HG03108 (cell line): ENCODE measurements around the gene TAX1BP1.
"Not testable (repeated sequence)": the region's sequence is repeated elsewhere in the genome, so short reads cannot be mapped to it uniquely, and the experiment has no call there.

Experiments
- ATAC-seq: cut with Tn5 transposase; IDR thresholded peaks from one replicate; pipeline ENCODE4 v1.9.1; 2021; ENCODE audit warnings: moderate library complexity; ENCODE audit not compliant: unreplicated experiment

The TAX1BP1 gene

GRCh38 chr7:27737616-27738015, 2.3 kb upstream of the TAX1BP1 start:
- no peak for ATAC-seq

GRCh38 chr7:27739301-27739908, 557 bp upstream of the TAX1BP1 start:
- ATAC-seq, result peak; percentile 27

DNA sequence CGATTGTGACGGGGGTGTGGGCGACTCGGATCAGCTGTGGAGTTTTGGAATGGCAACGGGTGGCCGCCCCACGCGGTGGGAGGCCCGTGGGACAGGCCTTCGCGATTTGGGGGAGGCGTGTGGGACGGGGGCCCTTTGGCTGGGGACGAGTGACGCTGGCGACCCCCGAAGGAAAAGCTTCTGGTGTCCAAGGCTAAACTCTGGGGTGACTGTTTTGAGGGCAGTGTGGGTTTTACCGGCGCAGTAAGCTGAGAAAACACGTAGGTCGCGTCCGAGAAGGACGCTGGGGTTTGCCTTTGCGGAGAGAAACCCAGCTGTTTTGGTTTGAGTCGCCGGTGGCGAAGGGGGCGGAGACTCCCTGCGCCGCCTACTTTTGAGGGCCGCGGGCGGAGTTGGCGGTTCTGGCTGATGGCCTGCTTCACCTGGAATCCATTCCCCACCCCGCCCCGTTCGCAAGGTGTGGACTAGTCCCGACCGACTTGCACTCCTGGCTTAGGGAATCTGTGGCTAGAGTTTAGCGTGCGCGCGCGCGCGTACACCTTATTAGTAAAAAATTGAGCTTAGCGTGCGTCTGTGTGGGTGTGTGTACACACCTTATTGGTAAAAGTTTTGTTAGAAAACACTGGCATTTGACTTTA, 606 bp downstream of the TAX1BP1 start:
- peak; percentile 68 for ATAC-seq

DNA sequence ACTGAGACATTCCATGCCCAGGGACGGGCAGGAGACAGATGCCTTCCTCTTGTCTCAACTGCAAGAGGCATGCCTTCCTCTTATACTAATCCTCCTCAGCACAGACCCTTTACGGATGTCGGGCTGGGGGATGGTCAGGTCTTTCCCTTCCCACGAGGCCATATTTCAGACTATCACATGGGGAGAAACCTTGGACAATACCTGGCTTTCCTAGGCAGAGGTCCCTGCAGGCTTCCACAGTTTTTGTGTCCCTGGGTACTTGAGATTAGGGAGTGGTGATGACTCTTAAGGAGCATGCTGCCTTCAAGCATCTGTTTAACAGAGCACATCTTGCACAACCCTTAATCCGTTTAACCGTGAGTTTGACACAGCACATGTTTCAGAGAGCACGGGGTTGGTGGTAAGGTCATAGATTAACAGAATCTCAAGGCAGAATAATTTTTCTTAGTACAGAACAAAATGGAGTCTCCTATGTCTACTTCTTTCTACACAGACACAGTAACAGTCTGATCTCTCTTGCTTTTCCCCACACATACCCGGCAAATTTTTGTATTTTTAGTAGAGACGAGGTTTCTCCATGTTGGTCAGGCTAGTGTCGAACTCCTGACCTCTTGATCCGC, 2.2 kb downstream of the TAX1BP1 start:
- ATAC-seq, result not testable (repeated sequence)

GRCh38 chr7:27745064-27745583, 5.2 kb downstream of the TAX1BP1 start:
- ATAC-seq, result no peak

DNA sequence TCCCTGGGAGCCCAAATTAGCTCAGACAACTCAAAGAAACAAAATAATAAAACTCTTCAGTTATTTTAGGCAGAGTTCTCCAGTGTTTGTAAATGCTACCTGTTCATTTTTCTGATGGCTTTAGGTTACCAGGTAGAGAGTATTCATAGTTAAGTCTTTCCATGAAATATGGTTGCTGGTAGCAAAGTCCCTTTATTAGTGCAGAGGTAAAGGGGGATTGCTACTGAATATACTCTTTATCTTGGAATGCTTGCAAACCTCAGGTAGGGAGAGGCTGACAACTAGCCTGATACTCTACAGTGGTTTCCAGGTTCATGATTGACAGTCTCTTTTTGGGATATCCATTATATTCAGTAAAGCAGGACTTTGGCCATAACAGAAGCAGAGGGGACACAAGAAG, 6.5 kb downstream of the TAX1BP1 start:
- ATAC-seq, result no peak

GRCh38 chr7:27746978-27747377, 7.0 kb downstream of the TAX1BP1 start:
- ATAC-seq, result no peak

DNA sequence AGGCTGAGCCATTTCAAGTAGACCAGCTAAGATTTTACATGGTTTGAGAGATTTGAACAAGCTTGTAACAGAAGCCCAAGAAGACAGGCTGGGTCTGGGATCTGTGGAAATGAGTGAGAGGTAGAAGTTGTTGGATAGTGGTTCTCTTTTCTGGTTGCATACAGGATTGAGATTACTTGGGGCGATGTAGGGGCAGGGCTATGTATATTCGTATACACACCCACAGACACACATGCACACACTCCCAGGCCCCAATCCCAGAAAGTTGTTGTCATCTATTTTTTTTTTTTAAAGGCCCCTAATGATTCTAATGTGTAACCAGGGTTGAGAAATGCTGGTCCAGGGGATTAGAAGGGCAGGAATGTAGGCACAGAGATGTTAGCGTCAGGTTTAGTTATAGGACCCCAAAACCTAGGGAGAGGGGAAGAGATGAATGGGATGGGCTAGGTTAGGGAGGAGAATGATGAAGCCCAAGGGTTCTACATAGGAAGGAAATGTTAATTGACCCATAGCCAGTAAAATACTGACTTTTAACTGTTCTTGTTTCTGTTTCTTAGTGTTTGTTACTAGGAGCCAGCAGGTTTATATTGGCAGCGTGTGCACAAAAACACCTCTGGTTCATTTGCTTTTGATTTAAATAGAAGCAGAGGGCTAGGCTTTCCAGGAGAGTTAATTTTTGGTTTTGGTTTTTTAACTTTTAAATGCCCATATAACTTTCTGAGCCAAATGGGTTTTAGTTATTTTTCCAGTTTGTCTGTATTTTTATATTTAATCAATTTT, 7.8 kb downstream of the TAX1BP1 start:
- no peak for ATAC-seq

DNA sequence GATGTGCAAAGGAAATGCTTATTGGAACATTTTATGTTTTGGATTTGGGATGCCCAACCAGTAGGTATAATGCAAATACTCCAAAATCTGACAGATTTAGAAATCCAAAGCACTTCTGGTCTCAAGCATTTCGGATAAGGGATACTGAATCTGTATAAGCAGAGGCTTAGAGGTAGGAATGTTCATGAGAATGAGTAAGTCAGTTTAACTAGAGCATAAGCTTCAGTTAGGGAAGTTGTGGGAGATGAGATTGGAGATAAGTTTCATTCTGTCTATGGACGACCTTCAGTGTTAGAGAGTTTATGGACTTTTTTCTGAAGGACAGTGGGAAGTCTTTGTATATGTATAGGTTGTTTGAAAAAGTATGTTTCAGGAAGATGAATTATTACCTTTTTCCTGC, 10.4 kb downstream of the TAX1BP1 start:
- ATAC-seq, result no peak

- ATAC-seq, result no peak
Observed at GRCh38 chr7:27751888-27752660, 12.1 kb downstream of the TAX1BP1 start.

DNA sequence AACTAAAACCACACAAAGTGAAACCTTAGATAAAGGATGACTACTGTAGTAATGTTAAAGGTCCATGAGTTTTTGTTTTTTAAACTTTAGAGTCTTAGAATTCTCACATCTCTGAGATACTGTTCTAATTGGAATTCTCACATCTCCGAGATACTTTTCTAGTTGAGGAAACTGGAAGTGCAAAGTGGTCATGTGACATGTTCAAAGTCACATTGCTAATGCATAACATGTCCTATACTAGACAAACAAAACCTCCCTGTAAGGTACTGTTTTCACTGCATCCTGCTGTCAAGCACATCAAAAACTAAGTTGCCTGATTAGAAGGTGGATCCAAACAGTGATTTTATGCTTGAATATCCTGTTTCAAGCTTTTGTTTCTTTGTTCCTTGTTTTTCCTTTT, 13.9 kb downstream of the TAX1BP1 start:
- ATAC-seq, result no peak

DNA sequence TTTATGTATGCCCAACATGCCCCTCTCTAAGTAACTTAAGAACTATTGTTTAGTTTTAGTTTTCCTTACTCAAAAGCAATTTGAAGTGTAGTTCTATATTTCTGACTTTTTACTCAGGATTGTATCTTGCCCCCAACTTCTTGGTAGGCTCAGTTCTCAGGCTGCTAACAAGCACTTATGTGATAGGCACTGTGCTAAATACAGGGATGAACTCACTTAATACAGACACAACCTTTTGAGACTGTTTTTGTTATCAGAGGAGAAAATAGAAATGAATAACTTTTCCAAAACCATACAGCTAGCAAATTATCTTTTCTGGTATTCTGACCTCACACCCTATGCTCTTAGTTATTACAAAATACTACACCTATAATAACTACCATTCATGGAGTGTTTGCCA, 16.3 kb downstream of the TAX1BP1 start:
- ATAC-seq, result no peak

DNA sequence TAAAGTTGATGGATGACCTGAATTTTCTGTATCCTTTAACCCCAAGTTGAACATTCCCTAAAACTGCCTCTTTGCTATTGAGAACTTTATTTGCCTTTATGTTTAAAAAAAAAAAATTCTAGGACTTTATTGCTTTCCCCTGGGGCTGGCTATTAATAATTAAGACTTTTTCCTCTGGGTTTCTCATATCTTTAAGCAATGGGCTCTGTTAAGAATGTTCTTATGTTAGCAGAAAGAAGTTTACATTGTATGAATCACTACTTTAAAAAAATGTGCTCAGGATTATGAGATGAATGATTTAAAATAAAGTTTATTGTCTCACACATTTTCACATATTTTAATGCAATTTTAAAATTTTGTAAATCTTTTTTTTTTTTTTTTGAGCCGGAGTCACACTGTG, 19.5 kb downstream of the TAX1BP1 start:
- no peak for ATAC-seq

- no peak for ATAC-seq
Observed at GRCh38 chr7:27762062-27762461, 22.1 kb downstream of the TAX1BP1 start.

DNA sequence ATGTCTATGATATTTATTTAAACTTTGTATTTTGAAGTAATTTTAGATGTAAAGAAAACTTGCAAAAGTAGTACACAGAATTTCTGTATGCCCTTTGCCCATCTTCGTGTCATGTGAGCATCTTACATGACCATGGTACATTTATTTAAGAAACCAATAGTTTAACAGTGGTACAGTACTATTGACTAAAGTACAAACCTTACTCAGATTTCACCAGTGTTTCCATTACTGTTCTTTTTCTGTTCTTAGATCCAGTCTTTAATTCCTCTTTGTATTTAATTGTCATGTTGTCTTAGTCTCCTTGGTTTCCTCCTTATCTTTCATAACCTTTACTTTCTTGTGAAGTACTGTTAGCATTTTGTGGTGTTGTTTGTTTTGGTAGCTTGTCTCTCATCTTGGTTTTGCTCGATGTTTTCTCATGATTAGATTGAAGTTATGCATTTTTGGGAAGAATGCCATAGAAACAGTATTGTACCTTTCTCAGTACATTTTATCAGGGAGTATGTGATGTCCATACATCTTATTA, 24.1 kb downstream of the TAX1BP1 start:
- no peak for ATAC-seq

GRCh38 chr7:27765841-27766240, 25.9 kb downstream of the TAX1BP1 start:
- ATAC-seq, result no peak

DNA sequence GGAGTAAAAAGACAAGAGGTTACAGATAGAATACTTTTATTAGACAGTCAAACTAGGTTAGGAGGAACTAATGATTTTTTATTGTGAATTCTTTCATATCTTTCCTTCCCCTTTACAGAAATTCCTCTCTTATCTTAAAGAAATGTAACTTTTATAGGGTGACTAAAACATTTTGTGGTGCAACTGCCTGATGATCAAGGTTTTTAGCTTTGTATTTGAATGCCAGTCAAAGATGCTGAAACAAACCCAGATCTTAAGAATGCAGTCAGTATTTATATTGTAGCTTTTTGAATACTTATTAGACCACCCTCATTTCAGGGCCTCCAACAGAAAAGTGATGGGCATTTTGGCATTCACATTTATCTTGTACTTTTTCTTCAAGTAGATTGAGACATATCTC, 27.4 kb downstream of the TAX1BP1 start:
- ATAC-seq, result no peak

GRCh38 chr7:27771111-27771510, 31.1 kb downstream of the TAX1BP1 start:
- ATAC-seq, result no peak

DNA sequence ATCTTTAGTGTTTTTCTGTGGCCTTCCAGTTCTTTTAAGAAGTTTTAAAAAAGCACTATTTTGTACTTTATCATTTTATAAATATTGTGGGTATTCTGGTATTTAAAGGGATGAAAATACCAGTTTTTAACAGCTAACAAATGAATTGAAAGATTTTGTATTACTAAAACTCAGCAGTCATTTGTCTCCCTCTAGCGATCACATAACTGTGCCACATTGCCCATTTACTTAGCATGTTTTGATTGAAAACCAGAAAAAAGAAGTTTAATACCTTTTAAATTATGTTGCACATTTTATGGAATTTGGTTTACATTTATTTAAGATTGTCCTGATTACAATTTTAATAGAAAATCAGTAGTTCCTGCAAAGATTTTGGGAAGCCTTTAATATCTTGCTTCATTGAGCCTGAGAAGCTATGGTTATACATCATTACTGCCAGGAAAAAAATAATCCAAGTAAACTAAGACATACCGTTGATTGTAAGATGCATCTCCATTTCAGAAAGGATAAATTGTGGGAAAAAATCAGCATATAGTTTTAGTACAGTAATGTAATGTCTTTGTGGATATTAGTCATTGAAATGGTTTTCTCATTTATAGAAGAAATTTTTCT, 34.9 kb downstream of the TAX1BP1 start:
- ATAC-seq, result no peak

DNA sequence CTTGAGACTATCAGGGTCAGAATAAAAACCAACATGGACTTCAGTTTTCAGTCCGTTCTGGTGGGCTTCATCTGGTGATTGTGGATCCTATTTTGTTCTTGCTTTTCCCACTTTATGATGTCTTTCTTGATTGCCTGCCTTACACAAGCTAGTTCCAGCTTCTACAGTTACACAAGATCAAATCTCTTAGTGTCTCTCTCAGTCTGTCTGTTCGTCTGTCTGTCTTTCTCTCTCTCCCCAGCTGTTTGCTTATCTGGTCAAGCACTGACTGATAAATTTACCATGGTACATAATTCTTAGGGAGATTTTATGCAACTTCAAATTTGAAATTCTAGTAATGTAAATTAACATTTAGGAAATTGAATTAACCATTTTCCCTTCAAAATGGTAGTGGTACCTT, 35.8 kb downstream of the TAX1BP1 start:
- no peak for ATAC-seq
